Keratinocyte (primary cell): ENCODE results near the gene ARHGAP15. TPM values are rescaled to one million over a fixed set of nuclear protein-coding genes. Genes with fewer than 3 reads are reported as not detected.

Experiments used
- DNase-seq: peaks from one replicate; pipeline ENCODE4 v3.0.0-alpha.2; 2011; ENCODE audit warnings: low read depth, missing footprints, low spot score
- FAIRE-seq: peaks from 2 replicates; lab custom pipeline; 2011; peaks lifted over from hg19 to GRCh38; lab: Jason Lieb, UNC
- H2AFZ ChIP-seq: 2 replicates; pipeline ENCODE4 v1.6.0; 2012; ENCODE audit warnings: low read length, control low read depth, inconsistent platforms; ENCODE audit not compliant: control insufficient read depth
- H3K27ac ChIP-seq: 2 replicates; pipeline ENCODE4 v1.5.1; 2011; ENCODE audit warnings: low read length; ENCODE audit not compliant: control insufficient read depth, insufficient read depth
- H3K27me3 ChIP-seq: 3 replicates; pipeline ENCODE4 v1.6.0; 2011; ENCODE audit warnings: low read length; ENCODE audit not compliant: control insufficient read depth, insufficient read depth; ENCODE audit errors: extremely low read depth
- H3K36me3 ChIP-seq, 2 experiments: 2 replicates in 1 of 2; 3 replicates in 1 of 2; pipeline ENCODE4 v1.5.1; 2011; ENCODE audit warnings: low read length in 2 of 2, mild to moderate bottlenecking in 1 of 2; ENCODE audit not compliant: control insufficient read depth in 2 of 2, insufficient read depth in 2 of 2; ENCODE audit errors: extremely low read depth in 1 of 2
- H3K4me1 ChIP-seq: 3 replicates; pipeline ENCODE4 v1.5.1; 2011; ENCODE audit warnings: low read length; ENCODE audit not compliant: control insufficient read depth, insufficient read depth; ENCODE audit errors: extremely low read depth
- H3K4me2 ChIP-seq: 3 replicates; pipeline ENCODE4 v1.6.0; 2011; ENCODE audit warnings: low read depth, low read length; ENCODE audit not compliant: control insufficient read depth, insufficient read depth; ENCODE audit errors: extremely low read depth
- H3K4me3 ChIP-seq, 3 experiments: fragments of 200-600 bp in 1 of 3; sonication (generic) in 1 of 3; 2 replicates in 2 of 3; 3 replicates in 1 of 3; pipeline ENCODE4 v1.5.1; 2011 to 2016; ENCODE audit warnings: low read length in 3 of 3, mild to moderate bottlenecking in 3 of 3, control low read depth in 2 of 3, inconsistent platforms in 1 of 3, low read depth in 1 of 3, mixed read lengths in 1 of 3, mixed run types in 1 of 3, moderate library complexity in 1 of 3; ENCODE audit not compliant: control insufficient read depth in 2 of 3, insufficient read depth in 2 of 3; ENCODE audit errors: extremely low read depth in 1 of 3
- H3K79me2 ChIP-seq: 2 replicates; pipeline ENCODE4 v1.6.0; 2012; ENCODE audit warnings: low read length; ENCODE audit not compliant: control insufficient read depth, insufficient read depth
- H3K9ac ChIP-seq: 3 replicates; pipeline ENCODE4 v1.6.0; 2011; ENCODE audit warnings: low read length; ENCODE audit not compliant: control insufficient read depth, insufficient read depth; ENCODE audit errors: extremely low read depth
- H3K9me1 ChIP-seq: 3 replicates; pipeline ENCODE4 v1.6.0; 2011; ENCODE audit warnings: low read length; ENCODE audit not compliant: control insufficient read depth, insufficient read depth; ENCODE audit errors: extremely low read depth
- H3K9me3 ChIP-seq: 2 replicates; pipeline ENCODE4 v1.5.1; 2012; ENCODE audit warnings: low read depth, low read length; ENCODE audit not compliant: control insufficient read depth
- H4K20me1 ChIP-seq: 3 replicates; pipeline ENCODE4 v1.6.0; 2011; ENCODE audit warnings: low read length; ENCODE audit not compliant: control insufficient read depth, insufficient read depth; ENCODE audit errors: extremely low read depth
- CTCF ChIP-seq, 3 experiments: IDR thresholded peaks in 1 of 3; conservative IDR thresholded peaks in 1 of 3; optimal IDR thresholded peaks in 1 of 3; 2 replicates in 2 of 3; 3 replicates in 1 of 3; pipeline versions ENCODE3 to v1.5.1; 2011; ENCODE audit warnings: low read length in 3 of 3, mild to moderate bottlenecking in 3 of 3, moderate library complexity in 2 of 3, control low read depth in 1 of 3, inconsistent platforms in 1 of 3; ENCODE audit not compliant: insufficient read depth in 2 of 3; ENCODE audit errors: extremely low read depth in 1 of 3
- EZH2 ChIP-seq: IDR thresholded peaks from one replicate; pipeline ENCODE4 v1.6.1; 2012; ENCODE audit warnings: inconsistent platforms, mild to moderate bottlenecking, low read length, moderate library complexity
- dilution Hi-C: fragments of 300-500 bp; cut with MboI; formaldehyde crosslinking; loops from one replicate; pipeline ENCODE4 v1.7.0; 2020; ENCODE audit warnings: low sequenced_read_pairs; ENCODE audit not compliant: extremely low pct_ligation_motif_present
- polyA plus RNA-seq, 5 experiments: library from polyadenylated mRNA; depleted of rRNA in 3 of 5; stranded (reverse) in 3 of 5; stranded (forward) in 1 of 5; unstranded in 1 of 5; fragments of >200 nt; gene quantifications; 1 replicate in 1 of 5; 2 replicates in 3 of 5; 3 replicates in 1 of 5; pipeline versions ENCODE4 v1.2.1 to v1.2.3, GENCODE V29; 2011 to 2012; ENCODE audit warnings: missing spikeins in 2 of 5, low read depth in 1 of 5, low replicate concordance in 1 of 5

ARHGAP15 gene
- polyA plus RNA-seq, 1 donor (not counting 4 experiments of a cell fraction or from before 2014, with no cell fraction given) = not detected

- Histone ChIP-seq H4K20me1 (no peaks in the 10 kb centered on the region), H3K4me3 (no peak overlapping the region), H3K4me1 (no peaks in the 10 kb centered on the region), H2AFZ (no peak overlapping the region), H3K36me3 (no peaks in the 10 kb centered on the region), H3K9ac (no peak overlapping the region), H3K27ac (no peak overlapping the region), H3K4me2 (no peak overlapping the region), H3K79me2 (no peaks in the 10 kb centered on the region), H3K9me1 (no peaks in the 10 kb centered on the region), H3K27me3 (no peaks in the 10 kb centered on the region), H3K9me3 (no peaks in the 10 kb centered on the region)
- dilution Hi-C loops = no loop called here
- TF ChIP-seq EZH2 (no peak), CTCF (optimal IDR thresholded peaks at IDR 0.05 in 1 of 3, IDR thresholded peaks at IDR 0.05 in 1 of 3, conservative IDR thresholded peaks at IDR 0.05 in 1 of 3; ENCODE audit: extremely low read depth in 1 of 3, insufficient read depth in 2 of 3, low read length in 3 of 3) (no peak)
- FAIRE-seq (no peak), DNase-seq (no peak)
Observed at GRCh38 chr2:143742581-143742980, 613.4 kb downstream of the ARHGAP15 start.

GRCh38 chr2:143744114-143744513 lies 614.9 kb downstream of the ARHGAP15 start:
- dilution Hi-C loops = no loop called here
- Histone ChIP-seq H3K4me3 (no peak overlapping the region), H3K9me3 (no peaks in the 10 kb centered on the region), H3K9me1 (no peaks in the 10 kb centered on the region), H3K4me2 (no peak overlapping the region), H3K36me3 (no peaks in the 10 kb centered on the region), H3K79me2 (no peaks in the 10 kb centered on the region), H3K27ac (no peak overlapping the region), H4K20me1 (no peaks in the 10 kb centered on the region), H3K27me3 (no peaks in the 10 kb centered on the region), H3K4me1 (no peaks in the 10 kb centered on the region), H2AFZ (no peak overlapping the region), H3K9ac (no peak overlapping the region)
- no peak for DNase-seq
- TF ChIP-seq EZH2 = no peak
- TF ChIP-seq CTCF (optimal IDR thresholded peaks at IDR 0.05 in 1 of 3, IDR thresholded peaks at IDR 0.05 in 1 of 3, conservative IDR thresholded peaks at IDR 0.05 in 1 of 3; ENCODE audit: extremely low read depth in 1 of 3, insufficient read depth in 2 of 3, low read length in 3 of 3) = no peak
- no peak for FAIRE-seq
